Daoy (cell line): ENCODE data around the gene STEAP1B. TPM values are rescaled to one million over a fixed set of nuclear protein-coding genes. Genes with fewer than 3 reads are reported as not detected.

Source experiments
- DNase-seq: peaks from one replicate; pipeline ENCODE4 v3.0.0-alpha.2; 2015; ENCODE audit warnings: low read depth
- total RNA-seq: library from RNA; depleted of rRNA; stranded (reverse); fragments of >200 nt; shearing (Covaris generic); gene quantifications from 2 replicates; pipeline ENCODE4 v1.2.3, GENCODE V29; 2014

The STEAP1B gene
- total RNA-seq, 1 experiment from 2014 or later: 20.2 TPM

- no peak for DNase-seq
Observed at GRCh38 chr7:22403344-22403743, 96.6 kb downstream of the STEAP1B start.

DNA sequence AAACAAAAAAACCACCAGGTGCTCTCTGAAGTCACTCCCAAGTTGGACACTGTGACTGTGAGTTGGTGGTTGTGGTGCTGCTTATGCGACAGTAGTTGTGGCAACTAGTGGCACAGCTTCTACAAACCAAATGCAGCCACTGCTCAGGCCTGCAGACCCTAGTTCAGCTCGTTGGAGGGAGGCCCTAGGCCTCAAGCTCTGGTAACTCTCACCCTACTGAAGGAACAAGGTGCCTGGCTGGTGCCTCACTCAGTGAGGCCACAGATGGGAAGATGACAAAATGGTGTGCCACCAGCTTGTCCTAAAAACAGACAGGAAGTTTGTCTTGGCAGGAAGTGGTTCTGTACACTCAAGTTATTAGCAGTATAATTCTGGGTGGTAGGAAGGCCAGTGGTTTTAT lies 97.7 kb downstream of the STEAP1B start:
- peak; percentile 21 for DNase-seq

DNA sequence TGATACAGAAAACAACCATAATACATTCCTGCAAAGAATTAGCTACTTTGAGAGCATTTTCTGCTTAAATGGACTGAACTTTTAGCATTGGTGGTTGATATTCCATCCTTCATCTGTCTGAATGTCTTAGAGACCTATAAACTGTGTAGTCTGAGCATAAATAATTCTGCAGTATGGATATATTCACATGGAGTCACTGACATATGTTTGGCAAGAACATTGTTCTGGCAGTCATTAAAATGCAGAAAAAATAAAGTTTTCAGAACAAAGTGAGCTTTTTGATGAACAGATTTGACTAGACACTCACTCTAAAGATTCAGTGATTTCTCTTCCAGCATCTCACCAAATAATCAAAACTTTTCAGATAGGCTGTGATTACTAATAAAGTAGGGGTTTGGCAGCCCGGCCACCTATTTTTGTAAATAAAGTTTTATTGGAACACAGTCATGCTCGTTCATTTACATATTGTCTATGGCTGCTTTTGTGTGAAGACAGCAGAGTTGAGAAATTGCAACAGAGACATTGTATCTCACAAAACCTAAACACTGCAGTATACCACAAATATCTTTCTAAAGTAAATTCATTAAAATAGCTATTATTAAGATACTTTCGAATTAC lies 98.9 kb downstream of the STEAP1B start:
- no peak for DNase-seq

DNA sequence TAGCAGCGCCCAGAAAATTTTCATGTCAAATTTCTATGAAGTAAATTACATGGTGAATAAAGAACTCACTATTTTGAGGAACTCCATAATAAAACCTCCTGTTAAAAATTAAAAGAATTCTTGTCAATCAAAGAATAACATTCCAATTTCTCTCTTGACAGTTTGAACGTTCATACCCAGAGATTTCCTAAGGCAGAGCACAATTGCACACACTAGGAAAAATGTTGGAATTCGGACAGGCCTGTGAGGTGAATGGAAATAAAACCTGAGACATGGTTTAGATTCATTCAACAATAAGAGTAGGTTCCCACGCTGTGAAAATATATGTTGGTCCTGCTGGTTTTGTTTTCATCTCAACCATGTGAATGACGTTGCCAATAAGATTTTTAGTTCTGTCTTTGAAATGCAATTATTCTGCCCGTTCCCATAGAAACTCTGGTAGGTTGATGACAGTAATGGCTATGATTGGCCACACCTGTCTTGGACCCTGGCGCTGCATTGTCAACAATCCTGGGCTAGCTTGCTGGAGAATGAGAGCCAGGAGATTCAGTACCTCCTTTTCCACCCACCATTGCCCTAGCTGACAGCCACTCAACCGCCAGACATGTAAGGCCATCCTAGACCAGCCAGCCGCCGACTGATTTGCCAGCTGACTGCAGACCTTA lies 99.7 kb downstream of the STEAP1B start:
- no peak for DNase-seq

DNA sequence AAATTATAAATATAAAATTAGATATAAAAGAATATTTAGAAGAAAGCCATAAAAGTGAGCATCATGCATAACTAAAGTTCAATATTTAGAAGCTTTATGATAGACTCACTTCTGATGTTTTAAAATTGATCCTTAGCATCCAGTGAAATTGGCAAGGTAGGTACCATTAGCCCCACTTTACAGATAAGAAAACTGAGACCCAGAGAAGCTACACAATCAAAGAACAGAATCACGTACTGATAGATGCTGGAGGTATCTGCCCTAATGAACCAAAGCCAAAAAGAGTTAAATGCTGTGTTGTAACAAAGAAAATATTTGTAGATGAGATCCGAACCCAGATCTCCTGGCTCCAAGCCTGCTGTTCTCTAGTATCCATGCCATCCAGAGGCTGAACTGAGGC lies 100.4 kb downstream of the STEAP1B start:
- no peak for DNase-seq

GRCh38 chr7:22399091-22399490 lies 100.9 kb downstream of the STEAP1B start:
- DNase-seq: no peak

DNA sequence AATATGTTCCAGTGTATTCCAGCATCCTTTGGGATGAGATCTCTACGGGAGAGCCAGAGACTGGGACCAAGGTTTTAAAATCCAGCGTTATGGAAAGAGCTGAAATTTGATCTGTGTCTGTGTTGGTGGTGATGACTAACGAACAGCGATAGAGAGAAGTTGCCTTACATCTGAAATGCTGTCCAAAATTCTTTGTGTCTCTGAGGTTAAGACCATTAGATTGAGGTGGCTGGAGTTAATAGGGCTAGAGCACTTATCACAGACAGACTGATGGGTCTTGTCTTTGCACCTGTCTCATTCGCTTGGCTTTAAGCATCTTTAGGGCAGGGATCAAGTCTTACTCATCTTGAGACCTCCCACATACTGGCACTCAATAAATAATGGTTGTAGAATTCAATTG lies 102.0 kb downstream of the STEAP1B start:
- peak; percentile 27 for DNase-seq

DNA sequence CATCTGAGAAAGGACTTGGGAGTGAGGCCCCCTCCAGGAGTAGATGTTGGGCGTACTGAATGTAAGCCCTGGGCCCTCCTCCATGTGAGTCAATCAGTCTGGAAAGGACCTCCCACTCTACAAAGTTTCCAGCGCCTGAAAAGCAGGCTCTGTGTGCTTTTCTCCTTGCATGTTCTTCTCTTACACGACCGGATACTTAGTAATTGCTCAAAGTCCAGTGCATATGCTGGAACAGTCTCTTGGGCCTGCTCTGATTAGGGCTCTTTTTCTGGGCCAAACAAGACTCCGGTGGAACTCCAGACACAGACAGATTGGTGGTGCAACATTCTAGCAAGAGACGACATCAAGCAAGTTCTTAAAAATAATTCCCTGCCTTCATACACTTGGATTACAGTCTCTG lies 104.8 kb downstream of the STEAP1B start:
- DNase-seq: no peak

GRCh38 chr7:22394739-22395138 lies 105.2 kb downstream of the STEAP1B start:
- no peak for DNase-seq

GRCh38 chr7:22393913-22394729 lies 105.9 kb downstream of the STEAP1B start:
- peak; percentile 27 for DNase-seq

DNA sequence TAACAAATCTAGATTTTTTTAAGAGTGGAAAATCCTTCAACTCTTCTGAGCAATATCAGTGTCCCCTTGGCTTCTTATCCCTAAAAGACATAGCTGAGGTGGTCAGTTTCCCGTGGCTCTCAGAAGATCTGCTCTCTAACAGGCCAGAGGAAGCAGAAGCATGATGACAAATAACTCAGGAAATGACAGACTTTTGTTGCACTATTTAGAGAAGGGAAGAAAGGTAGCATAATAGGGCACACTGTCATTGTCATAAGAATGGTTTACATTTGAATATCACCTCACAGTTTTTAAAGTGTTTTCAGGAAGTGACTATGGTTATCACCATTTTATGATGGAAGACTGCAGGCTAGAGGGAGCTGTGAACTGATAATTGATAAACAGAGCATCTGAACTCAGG lies 109.5 kb downstream of the STEAP1B start:
- DNase-seq: no peak

DNA sequence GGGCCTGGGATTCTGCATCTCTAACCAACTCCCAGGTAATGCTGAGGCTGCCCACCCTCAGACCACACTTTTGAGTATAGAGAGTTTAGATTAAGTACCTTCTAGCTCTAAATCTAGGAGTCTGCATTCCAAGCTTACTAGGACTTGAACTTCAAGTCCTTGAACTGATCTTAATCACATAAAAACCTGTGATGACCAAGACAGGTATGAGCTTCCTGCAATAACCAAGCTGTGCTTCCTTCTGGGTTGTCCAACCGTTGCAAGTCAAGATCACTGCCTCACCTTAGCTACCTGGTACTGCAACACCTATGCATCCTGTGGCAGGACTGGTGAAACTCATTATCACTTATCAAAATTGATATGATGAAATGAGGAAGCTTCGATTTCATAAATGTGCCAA lies 110.1 kb downstream of the STEAP1B start:
- no peak for DNase-seq

DNA sequence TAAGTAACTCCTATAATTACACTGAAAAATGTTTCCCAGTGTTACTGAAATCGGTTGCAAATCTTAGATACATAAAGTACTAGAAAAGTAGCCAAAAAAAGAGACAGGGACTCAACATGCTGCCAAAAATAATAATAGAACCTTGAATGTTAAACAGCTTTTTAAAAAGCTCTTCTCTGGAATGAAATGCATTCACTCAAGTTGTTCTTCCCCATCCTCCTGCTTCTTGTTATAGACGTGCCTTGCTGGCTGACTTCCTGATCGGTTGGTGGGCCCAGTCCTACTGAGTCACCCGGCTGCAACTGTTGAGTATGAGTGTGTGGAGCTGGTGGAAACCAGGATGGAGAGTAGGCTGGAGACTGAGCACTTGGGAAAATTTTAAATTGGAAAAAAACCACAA lies 112.4 kb downstream of the STEAP1B start:
- DNase-seq: peak; percentile 25

- DNase-seq: no peak
Observed at GRCh38 chr7:22386865-22387264, 113.1 kb downstream of the STEAP1B start.

- DNase-seq: no peak
Observed at GRCh38 chr7:22386206-22386858, 113.7 kb downstream of the STEAP1B start.

- DNase-seq: no peak
Observed at GRCh38 chr7:22385326-22385725, 114.7 kb downstream of the STEAP1B start.

DNA sequence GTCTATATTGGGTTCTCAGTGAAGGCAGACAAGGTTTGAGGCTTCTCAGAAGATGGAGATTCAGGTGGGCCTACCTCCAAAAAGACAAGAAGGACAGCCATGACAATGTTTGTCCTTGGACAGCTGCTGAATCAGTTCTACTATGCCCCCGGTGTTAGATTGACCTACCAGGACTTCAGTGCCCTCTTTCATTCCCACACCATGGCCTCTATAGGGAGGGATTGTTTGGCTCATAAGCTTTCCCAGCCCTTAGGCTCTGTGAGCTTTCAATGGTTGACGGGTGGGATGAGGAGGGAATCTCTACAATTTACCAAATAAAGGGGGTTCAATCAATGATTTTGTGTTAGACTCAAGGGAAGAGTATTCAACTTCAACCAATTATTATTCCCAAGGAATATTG lies 119.7 kb downstream of the STEAP1B start:
- DNase-seq: no peak

- DNase-seq: no peak
Observed at GRCh38 chr7:22378199-22378980, 121.6 kb downstream of the STEAP1B start.

DNA sequence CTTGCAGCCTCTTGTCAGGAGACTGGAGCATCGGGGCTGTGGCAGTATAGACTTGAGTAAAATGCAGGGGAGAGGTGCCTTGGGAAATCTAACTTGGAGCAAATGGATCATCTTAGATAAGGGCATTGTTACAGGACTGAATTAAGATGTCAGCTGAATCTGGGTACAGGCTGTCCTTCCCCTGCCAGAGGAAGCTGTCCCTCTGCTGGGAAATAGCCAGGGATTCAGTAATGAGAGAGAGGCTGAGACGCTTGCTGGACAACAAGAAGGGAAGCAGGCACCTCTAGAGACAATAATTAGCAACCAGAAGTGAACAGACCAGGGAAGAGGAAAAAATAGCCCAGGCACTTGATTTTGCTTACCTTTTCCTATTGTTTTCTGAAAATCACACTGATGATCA lies 122.3 kb downstream of the STEAP1B start:
- no peak for DNase-seq

DNA sequence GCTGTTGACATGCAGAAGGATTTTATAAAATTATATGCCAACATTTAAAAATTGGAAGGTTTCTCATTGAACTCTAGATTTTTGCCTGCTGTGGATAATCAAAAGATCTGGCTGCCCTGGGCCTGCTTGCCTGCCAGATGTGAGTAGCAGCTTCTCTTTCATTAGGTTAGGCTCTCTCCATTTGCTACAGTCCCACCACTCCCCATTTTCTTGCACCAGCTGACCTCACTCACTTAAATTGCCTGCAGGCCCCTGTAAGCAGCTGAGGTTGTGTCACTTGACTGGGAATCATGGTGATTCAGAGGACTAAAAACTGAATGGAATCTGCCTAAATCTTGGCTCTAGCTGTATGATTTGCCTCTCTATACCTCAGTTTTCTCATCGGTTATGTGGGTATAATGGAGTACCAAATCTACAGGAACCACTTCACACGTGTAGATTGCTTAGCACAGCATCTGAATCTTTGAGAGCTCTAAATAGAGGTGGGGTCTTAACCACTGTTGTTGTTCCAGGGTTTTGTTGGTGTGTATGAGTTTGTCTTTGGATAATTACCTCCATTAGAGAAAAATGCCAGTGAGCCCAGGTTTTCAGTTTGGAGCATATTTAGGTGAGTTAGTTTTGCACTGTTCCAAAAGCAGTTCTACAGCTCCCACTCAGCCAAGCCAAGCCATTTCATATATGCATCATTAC lies 124.5 kb downstream of the STEAP1B start:
- no peak for DNase-seq

DNA sequence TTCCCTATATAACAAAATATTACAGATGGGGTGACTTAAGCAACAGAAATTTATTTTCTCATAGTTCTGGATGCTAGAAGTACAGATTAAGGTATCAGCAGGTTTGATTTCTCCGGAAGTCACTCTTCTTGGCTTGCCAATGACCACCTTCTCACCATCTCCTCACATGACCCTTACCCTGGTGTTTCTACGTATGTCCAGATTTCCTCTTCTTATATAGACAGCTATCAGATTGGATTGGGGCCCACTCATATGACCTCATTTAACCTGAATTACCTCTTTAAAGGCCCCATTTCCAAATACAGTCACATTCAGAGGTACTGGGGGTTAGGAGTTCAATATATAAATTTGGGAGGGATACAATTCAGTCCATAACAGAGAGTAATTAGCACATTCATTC lies 126.1 kb downstream of the STEAP1B start:
- no peak for DNase-seq
